Cardiac muscle cell (in vitro differentiated cells and primary cell): Measurements from ENCODE around the gene HSPBP1. TPM values are rescaled to one million over a fixed set of nuclear protein-coding genes. Genes with fewer than 3 reads are reported as not detected.

Experiments
- DNase-seq, 2 donors: peaks; one replicate each; pipeline versions ENCODE4 v3.0.0 to v3.0.0-alpha.2; 2010 to 2017; ENCODE audit warnings: low read depth in 1 of 2, low spot score in 1 of 2
- H3K27ac ChIP-seq: fragments of 200-600 bp; sonication (generic); 2 replicates; pipeline ENCODE4 v1.5.1; 2016
- H3K27me3 ChIP-seq: fragments of 200-600 bp; sonication (generic); 2 replicates; pipeline ENCODE4 v1.6.0; 2016; ENCODE audit warnings: control low read depth
- H3K36me3 ChIP-seq: fragments of 200-600 bp; sonication (generic); 2 replicates; pipeline ENCODE4 v1.5.1; 2016; ENCODE audit warnings: control low read depth
- H3K4me1 ChIP-seq: fragments of 200-600 bp; sonication (generic); 2 replicates; pipeline ENCODE4 v1.8.1; 2017; ENCODE audit warnings: low read depth, mild to moderate bottlenecking, mixed run types
- H3K4me3 ChIP-seq: fragments of 200-600 bp; sonication (generic); 2 replicates; pipeline ENCODE4 v1.5.1; 2016; ENCODE audit warnings: mild to moderate bottlenecking
- H3K9me3 ChIP-seq: fragments of 200-600 bp; sonication (generic); 2 replicates; pipeline ENCODE4 v1.5.1; 2017; ENCODE audit warnings: low read depth, mild to moderate bottlenecking, control low read depth
- polyA plus RNA-seq: library from polyadenylated mRNA; unstranded; fragments of >200 nt; fragmentation: Nextera tagmentation; extraction: Ambion mirVana; gene quantifications from 2 replicates; pipeline ENCODE4 v1.2.1, GENCODE V29; 2016
- total RNA-seq: library from RNA; depleted of rRNA; stranded (reverse); fragments of >200 nt; gene quantifications from 2 replicates; pipeline ENCODE4 v1.2.3, GENCODE V29; 2016
- TF ChIP-seq, protein P1 (sequence below): IDR thresholded peaks from 2 replicates; pipeline ENCODE4 v1.5.1; 2012; ENCODE audit warnings: low read depth, mild to moderate bottlenecking, low read length

The HSPBP1 gene
- total and polyA plus RNA-seq, 2 experiments from 2014 or later: 47.2 to 123 TPM

DNA sequence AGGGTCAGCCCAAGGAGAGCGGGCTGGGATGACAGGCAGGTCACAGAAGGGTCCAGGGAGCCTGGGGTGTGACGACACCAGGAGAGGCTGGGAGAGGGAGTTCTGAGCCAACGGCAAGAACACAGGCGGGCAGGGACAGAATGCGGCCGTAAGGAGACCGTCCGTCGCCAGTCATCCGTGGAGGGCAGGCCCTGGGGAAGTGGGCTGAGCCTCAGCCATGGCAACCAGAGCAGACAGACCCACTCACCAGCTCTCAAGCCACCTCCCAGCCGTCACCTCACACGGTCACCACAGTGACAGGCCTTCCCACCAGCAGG is 47.7 kb downstream of the HSPBP1 start:
- peak overlapping the region; percentile 44 for H3K27ac ChIP-seq
- H3K4me1 ChIP-seq: peaks cover 10% of the 10 kb centered on the region
- H3K27me3 ChIP-seq: no peaks in the 10 kb centered on the region
- H3K4me3 ChIP-seq: no peak overlapping the region
- TF ChIP-seq, protein P1, sequence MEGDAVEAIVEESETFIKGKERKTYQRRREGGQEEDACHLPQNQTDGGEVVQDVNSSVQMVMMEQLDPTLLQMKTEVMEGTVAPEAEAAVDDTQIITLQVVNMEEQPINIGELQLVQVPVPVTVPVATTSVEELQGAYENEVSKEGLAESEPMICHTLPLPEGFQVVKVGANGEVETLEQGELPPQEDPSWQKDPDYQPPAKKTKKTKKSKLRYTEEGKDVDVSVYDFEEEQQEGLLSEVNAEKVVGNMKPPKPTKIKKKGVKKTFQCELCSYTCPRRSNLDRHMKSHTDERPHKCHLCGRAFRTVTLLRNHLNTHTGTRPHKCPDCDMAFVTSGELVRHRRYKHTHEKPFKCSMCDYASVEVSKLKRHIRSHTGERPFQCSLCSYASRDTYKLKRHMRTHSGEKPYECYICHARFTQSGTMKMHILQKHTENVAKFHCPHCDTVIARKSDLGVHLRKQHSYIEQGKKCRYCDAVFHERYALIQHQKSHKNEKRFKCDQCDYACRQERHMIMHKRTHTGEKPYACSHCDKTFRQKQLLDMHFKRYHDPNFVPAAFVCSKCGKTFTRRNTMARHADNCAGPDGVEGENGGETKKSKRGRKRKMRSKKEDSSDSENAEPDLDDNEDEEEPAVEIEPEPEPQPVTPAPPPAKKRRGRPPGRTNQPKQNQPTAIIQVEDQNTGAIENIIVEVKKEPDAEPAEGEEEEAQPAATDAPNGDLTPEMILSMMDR: no peak
- peaks cover 19% of the 10 kb centered on the region for H3K36me3 ChIP-seq
- DNase-seq: peak in 1 of 2 donors; percentile 60
- no peaks in the 10 kb centered on the region for H3K9me3 ChIP-seq

DNA sequence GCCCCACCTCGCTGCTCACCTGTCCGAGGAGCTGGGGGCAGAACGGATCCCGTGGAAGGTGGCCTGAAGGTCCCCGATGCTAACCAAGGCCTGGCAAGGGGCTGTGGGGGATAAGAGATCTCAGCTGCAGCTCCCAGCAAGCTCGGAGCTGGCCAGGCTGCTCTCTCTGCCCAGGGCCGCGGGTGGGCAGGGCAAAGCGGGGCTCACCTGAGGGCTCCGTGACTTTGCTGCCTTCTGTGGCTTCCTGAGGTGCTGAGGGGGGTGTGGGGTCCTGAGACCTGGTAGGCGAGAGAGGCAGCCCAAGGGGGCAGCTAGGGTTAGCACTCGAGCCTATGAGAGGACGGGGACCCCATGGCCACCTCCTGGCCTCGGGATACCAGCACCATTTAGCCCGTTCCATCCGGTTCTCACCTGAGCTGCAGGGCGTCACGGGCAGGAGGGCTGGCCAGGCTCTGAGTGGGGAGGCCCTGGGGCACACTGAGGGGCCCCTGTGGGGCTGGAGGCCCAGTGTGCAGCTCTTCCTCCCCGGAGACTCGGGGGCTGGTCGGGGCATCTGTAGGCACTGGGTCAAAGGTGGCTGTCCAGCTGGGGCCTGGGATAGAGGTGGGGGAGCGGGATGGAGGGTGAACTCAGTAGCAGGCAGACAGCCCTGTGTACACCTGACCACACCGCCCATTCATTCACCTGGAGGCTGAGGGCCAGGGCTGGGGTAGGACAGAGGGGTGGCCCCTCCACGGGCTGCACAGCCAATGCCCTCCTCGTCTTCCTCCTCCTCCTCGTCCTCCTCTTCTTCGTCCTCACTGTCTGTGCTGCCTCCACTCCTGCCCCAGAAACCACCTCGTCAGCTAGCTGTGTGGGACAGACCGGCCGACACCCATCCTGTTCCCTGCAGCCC is 48.3 kb downstream of the HSPBP1 start:
- Histone ChIP-seq H3K27me3 (no peaks in the 10 kb centered on the region), H3K4me3 (no peak overlapping the region), H3K36me3 (peaks cover 13% of the 10 kb centered on the region), H3K4me1 (peaks cover 10% of the 10 kb centered on the region), H3K27ac (no peak overlapping the region), H3K9me3 (no peaks in the 10 kb centered on the region)
- DNase-seq: no peak
- TF ChIP-seq, protein P1: no peak

DNA sequence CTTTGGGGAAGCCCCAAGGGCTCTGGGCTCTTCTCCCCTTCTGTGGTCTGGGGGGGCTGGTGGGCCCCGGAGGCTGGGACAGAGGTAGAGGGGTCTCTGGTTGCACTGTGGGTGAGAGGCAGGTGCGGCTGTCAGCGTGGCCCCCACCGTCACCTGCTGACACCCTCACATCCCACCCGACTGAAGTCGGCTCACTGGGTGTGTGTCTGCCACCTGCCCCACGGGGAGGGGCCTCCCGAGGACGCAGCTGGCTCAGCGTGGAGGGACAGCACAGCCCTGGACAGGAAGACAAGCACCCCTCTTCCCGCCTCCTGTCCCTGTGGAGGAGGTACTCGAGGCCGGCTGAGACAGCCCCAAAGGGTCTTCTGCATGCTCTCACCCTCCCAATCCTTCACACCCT is 49.1 kb downstream of the HSPBP1 start:
- Histone ChIP-seq H3K27me3 (no peaks in the 10 kb centered on the region), H3K36me3 (peaks cover 12% of the 10 kb centered on the region), H3K9me3 (no peaks in the 10 kb centered on the region), H3K27ac (no peak overlapping the region), H3K4me3 (no peak overlapping the region), H3K4me1 (peaks cover 10% of the 10 kb centered on the region)
- TF ChIP-seq, protein P1: no peak
- DNase-seq: no peak

DNA sequence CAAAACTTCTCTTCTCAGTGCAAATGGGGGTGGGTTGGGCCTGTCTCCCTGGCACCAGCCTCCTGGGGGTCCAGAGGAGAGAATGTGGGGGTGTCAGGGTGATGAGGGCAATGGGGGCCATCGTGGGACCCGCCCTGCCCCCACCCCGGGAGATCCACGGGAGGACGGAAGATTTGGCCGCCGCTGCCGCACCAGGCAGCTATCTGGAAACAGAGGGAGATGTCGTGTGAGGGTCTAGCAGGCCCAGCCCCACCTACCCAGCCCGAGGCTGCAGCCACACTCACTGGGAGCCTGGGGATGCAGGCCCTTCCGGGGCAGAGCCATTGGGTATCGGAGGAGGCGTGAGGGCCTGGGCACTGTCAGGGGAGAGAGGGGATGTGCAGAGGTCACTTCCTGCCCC is 49.6 kb downstream of the HSPBP1 start:
- TF ChIP-seq, protein P1: no peak
- peaks cover 12% of the 10 kb centered on the region for H3K36me3 ChIP-seq
- H3K27me3 ChIP-seq: no peaks in the 10 kb centered on the region
- DNase-seq: no peak
- no peak overlapping the region for H3K27ac ChIP-seq
- H3K4me1 ChIP-seq: peaks cover 10% of the 10 kb centered on the region
- no peak overlapping the region for H3K4me3 ChIP-seq
- H3K9me3 ChIP-seq: no peaks in the 10 kb centered on the region

DNA sequence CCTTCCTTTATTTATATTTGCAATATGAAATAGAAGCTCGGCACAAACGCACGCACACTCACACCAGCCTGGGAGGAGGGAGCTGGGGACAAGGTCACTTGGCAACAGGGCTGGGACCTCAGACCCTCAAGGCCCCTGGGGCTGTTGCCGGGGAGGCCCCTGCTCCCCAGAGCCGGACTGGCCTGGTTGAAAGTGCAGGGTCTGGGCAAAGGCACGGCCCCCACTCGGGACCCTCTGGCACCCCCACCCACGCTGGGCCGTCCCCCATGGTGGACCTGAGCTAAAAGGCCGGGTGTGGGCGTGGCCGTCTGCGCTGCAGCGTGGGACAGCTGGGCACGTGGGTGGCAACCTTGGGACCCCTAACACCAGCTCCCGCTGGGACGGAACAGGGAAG is 50.1 kb downstream of the HSPBP1 start:
- no peaks in the 10 kb centered on the region for H3K9me3 ChIP-seq

More for the DNA sequence above, 50.1 kb downstream of the HSPBP1 start:
- Histone ChIP-seq H3K27ac (peak overlapping the region; percentile 89), H3K4me3 (no peak overlapping the region), H3K4me1 (peaks cover 10% of the 10 kb centered on the region), H3K36me3 (peaks cover 12% of the 10 kb centered on the region), H3K27me3 (no peaks in the 10 kb centered on the region)
- DNase-seq: no peak
- TF ChIP-seq, protein P1: no peak
